SK-N-MC (cell line): Measurements from ENCODE around the gene ADAMTS19.

ENCODE experiments used
- DNase-seq: peaks from one replicate; pipeline ENCODE4 v3.0.0-alpha.2; 2011; ENCODE audit warnings: low read depth, low spot score
- H3K27ac ChIP-seq: fragments of 200-600 bp; sonication (generic); 2 replicates; pipeline ENCODE4 v1.5.1; 2016; ENCODE audit warnings: mixed run types
- H3K36me3 ChIP-seq: fragments of 200-600 bp; sonication (generic); 2 replicates; pipeline ENCODE4 v1.6.1; 2017; ENCODE audit warnings: antibody characterized with exemption, low read length, mixed read lengths; ENCODE audit not compliant: insufficient read depth
- H3K4me3 ChIP-seq: fragments of 200-600 bp; sonication (generic); 2 replicates; pipeline ENCODE4 v1.5.1; 2016
- H3K9ac ChIP-seq: fragments of 200-600 bp; sonication (generic); 2 replicates; pipeline ENCODE4 v1.8.0; 2017; ENCODE audit warnings: mixed run types, mixed read lengths; ENCODE audit not compliant: insufficient read length
- H3K9me3 ChIP-seq: fragments of 200-600 bp; sonication (generic); 2 replicates; pipeline ENCODE4 v1.6.1; 2017; ENCODE audit warnings: low read depth, mild to moderate bottlenecking, antibody characterized with exemption, low read length, moderate library complexity, mixed read lengths
- EZH2 ChIP-seq: fragments of 200-600 bp; sonication (generic); IDR thresholded peaks from one replicate; pipeline ENCODE4 v1.6.1; 2017; ENCODE audit warnings: antibody characterized with exemption
- FOXP2 ChIP-seq: optimal IDR thresholded peaks from 2 replicates; pipeline ENCODE3; 2011; ENCODE audit warnings: mild to moderate bottlenecking, moderate library complexity; ENCODE audit not compliant: insufficient read depth; ENCODE audit errors: extremely low read length, control extremely low read depth
- POLR2AphosphoS5 ChIP-seq: IDR thresholded peaks from 2 replicates; pipeline ENCODE4 v1.6.1; 2012; ENCODE audit warnings: mild to moderate bottlenecking, low read depth, low read length, borderline replicate concordance

Gene ADAMTS19

DNA sequence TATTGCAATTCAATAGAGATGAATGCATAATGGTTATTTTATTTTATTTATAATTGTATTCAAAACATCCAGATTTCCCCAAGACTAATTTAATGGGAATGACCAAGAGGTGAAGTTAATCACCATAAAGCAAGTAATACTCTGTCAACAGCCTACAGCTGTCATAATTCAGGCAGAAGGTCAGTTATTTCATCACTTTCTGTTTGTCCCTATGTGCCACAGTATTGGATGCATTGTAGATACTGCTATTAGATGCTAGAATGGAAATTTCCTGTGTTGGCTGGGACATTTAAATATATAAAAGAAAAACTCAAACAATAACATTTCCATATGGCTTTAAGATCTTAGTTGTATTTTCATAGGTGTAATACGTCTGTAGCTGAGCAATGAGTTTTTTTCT lies 231.1 kb downstream of the ADAMTS19 start:
- DNase-seq: no peak
- TF ChIP-seq POLR2AphosphoS5: no peak
- no peak for TF ChIP-seq FOXP2
- TF ChIP-seq EZH2: no peak

DNA sequence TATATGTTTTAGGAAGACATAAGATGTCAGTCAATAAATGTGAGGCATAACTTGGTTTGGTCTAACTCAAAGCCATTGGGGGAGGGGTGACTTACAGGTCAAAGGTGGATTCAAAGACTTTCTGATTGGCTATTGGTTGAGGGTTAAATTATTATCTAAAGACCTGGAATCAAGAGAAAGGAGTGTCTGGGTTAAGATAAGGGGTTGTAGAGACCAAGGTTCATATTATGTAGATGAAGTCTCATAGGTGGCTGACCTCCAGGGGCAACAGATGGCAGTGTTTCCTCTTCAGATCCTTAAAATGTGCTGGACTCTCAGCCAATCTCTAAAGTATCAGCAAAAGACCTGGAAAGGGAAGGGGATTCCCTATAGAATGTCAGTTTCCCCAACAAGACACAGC lies 236.5 kb downstream of the ADAMTS19 start:
- H3K9me3 ChIP-seq: no peaks in the 10 kb centered on the region
- TF ChIP-seq EZH2 (no peak), POLR2AphosphoS5 (no peak), FOXP2 (no peak)
- no peak for DNase-seq
- H3K4me3 ChIP-seq: no peak overlapping the region
- no peak overlapping the region for H3K27ac ChIP-seq
- no peak overlapping the region for H3K9ac ChIP-seq
- H3K36me3 ChIP-seq: no peaks in the 10 kb centered on the region

More for the DNA sequence above, 231.1 kb downstream of the ADAMTS19 start:
- Histone ChIP-seq H3K36me3 (no peaks in the 10 kb centered on the region), H3K9me3 (no peaks in the 10 kb centered on the region), H3K27ac (no peak overlapping the region), H3K4me3 (no peak overlapping the region), H3K9ac (no peak overlapping the region)

DNA sequence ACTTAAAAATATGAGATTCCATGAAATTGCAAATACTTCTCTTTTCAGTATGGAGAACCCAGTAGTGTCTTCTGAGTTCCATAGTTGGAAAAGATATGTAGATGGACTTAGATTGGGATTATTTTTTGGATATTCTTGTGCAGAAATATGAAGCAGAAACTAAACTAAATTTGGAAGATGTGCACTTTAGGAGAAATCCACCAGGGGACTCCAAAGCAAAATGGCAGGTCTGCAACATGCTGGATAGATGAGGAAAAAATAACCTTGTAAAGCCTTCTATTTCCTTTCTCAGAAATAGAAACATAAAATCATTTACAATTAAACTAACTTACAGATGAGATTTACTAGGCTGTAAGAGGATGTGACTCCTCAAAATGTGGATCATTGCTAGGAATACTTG lies 238.6 kb downstream of the ADAMTS19 start:
- no peak overlapping the region for H3K4me3 ChIP-seq
- no peaks in the 10 kb centered on the region for H3K36me3 ChIP-seq
- DNase-seq: no peak
- H3K9me3 ChIP-seq: no peaks in the 10 kb centered on the region
- H3K9ac ChIP-seq: no peak overlapping the region
- no peak overlapping the region for H3K27ac ChIP-seq
- TF ChIP-seq FOXP2: no peak

DNA sequence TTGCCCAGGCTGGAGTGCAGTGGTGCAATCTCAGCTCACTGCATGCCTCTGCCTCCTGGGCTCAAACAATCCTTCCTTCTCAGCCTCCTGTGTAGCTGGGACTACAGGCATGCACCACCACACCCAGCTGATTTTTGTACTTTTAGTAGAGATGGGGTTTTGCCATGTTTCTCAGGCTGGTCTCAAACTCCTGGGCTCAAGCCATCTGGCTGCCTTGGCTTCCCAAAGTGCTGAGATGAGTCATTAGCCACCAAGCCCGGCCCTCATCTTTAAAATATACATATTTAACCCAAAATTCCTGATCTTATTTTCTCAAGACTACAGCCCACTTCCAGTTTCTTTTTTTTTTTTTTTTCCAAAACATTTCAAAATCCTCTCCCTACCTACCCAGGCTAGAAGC lies 256.1 kb downstream of the ADAMTS19 start:
- Histone ChIP-seq H3K9ac (no peak overlapping the region), H3K36me3 (no peaks in the 10 kb centered on the region), H3K27ac (no peak overlapping the region), H3K4me3 (no peak overlapping the region), H3K9me3 (no peaks in the 10 kb centered on the region)
- no peak for DNase-seq
- TF ChIP-seq POLR2AphosphoS5 (no peak), EZH2 (no peak)

DNA sequence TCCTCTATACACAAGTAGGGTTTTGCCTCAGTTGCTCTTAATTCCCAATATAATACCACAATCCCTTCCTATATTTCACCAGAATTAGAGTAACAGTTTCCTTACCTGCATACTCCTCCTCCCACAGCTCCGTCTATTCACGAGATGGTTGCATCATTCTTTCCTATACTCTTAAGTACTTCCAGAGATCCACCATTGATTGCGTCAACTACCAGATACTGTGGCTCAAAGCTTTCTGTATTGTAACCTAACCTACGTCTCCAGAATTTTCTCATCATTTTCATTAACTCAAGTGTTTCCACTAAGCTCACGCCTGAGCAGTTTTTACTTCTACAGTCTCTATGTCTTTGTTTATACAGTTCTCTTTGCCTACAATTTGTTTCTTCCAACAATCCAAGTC lies 256.6 kb downstream of the ADAMTS19 start:
- H3K4me3 ChIP-seq: no peak overlapping the region
- H3K27ac ChIP-seq: no peak overlapping the region
- H3K9me3 ChIP-seq: no peaks in the 10 kb centered on the region
- H3K9ac ChIP-seq: no peak overlapping the region
- no peak for TF ChIP-seq FOXP2
- no peak for TF ChIP-seq POLR2AphosphoS5
- no peak for TF ChIP-seq EZH2
- DNase-seq: no peak
- no peaks in the 10 kb centered on the region for H3K36me3 ChIP-seq

DNA sequence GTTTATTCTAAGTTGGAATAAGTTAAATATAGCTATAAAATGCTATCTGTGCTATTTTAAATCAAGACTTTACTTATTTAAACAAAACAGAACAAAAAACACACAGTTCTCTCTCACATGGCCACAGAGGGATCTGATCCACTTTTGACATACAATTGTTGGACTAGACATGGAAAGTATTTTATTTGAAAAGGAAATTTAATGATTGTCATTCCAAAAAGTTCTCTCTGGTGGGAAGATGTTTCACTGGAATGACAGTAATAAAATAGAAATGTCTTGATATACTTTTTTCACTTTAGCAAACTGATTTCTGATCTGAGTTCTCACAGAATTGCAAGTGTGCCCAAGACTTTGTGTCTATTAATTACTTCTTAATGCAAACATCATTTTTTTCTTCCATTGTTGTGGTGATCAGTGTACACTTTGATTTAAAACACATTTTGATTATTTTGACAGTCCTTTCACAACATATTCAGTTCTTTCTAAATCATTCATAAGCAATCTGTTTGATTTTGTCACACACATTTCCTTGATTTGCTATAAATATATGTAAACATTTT lies 257.7 kb downstream of the ADAMTS19 start:
- H3K9ac ChIP-seq: no peak overlapping the region
- DNase-seq: no peak
- TF ChIP-seq FOXP2: no peak
- no peak for TF ChIP-seq EZH2
- TF ChIP-seq POLR2AphosphoS5: no peak
- H3K9me3 ChIP-seq: no peaks in the 10 kb centered on the region
- H3K27ac ChIP-seq: no peak overlapping the region
- H3K36me3 ChIP-seq: no peaks in the 10 kb centered on the region
- no peak overlapping the region for H3K4me3 ChIP-seq

DNA sequence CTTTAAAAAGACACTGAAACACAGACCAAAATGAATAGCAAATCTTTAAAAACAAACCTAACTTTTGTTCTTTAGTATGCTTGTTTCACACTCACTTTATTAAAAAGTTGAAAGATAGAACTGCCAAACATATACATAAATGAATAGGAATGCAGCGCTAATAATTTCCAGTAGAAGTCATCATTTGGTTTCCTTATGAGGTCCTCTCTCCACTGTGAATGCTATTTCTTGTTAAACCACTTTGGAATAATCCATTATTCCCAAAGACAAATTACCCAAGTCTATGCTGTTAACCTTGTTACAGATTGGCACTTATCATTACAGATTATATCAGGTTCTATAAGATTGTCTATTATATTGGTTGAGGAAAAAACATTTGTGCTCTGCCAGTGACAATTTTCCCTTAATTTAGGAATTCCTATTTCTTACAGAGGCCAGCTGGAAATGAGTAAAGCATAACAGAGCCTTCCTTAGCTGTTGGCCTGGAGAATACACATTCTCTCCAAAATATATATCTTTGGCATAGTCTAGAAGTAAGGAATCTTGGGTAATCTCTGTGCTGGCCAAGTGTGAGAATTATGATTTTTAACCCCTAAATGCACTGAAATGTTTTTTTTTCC lies 258.5 kb downstream of the ADAMTS19 start:
- TF ChIP-seq EZH2 (no peak), POLR2AphosphoS5 (no peak), FOXP2 (no peak)
- Histone ChIP-seq H3K36me3 (no peaks in the 10 kb centered on the region), H3K9me3 (no peaks in the 10 kb centered on the region), H3K4me3 (no peak overlapping the region), H3K9ac (no peak overlapping the region), H3K27ac (no peak overlapping the region)
- DNase-seq: no peak

DNA sequence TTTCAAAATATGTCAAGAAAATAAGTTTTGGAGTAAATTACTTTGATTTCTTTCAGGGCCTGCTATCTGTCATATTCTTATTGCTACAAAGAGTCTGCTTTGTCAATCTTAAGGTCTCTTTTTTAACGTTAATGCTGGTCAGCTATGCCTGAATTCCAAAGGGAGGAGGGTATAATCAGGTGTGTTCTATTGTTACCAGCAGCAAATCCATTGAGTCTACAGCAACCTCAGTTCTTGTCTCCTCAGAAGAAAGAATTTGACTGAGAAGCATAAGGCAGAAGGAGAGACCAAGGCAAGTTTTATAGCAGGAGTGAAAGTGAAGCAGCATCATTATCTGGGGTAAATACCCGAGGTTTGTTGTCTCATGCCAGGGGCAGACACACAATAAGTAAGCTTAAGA lies 264.1 kb downstream of the ADAMTS19 start:
- Histone ChIP-seq H3K9me3 (no peaks in the 10 kb centered on the region), H3K9ac (no peak overlapping the region), H3K27ac (no peak overlapping the region), H3K36me3 (no peaks in the 10 kb centered on the region), H3K4me3 (no peak overlapping the region)
- no peak for DNase-seq
- TF ChIP-seq EZH2 (no peak), POLR2AphosphoS5 (no peak), FOXP2 (no peak)

DNA sequence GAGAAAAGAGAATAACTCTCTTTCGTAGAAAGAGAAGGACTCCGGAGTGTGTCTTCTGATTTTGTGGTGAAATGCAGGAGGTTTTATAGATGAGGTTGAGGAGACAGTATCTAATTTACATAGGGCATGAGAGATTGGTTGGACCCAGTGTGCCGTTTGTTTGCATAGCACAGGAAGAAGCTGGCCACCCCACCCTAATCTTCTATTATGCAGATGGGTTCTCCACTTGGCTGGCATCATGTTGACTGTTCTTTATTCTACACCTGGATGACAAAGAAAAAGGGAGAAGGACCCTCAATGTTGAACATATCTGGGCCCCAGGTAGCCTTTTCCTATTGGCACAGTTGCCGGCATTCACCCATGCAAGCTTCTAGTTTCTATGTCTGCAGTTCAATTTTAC lies 264.5 kb downstream of the ADAMTS19 start:
- H3K27ac ChIP-seq: no peak overlapping the region
- TF ChIP-seq FOXP2 (no peak), EZH2 (no peak), POLR2AphosphoS5 (no peak)
- H3K4me3 ChIP-seq: no peak overlapping the region
- H3K9me3 ChIP-seq: no peaks in the 10 kb centered on the region
- DNase-seq: no peak
- no peak overlapping the region for H3K9ac ChIP-seq
- H3K36me3 ChIP-seq: no peaks in the 10 kb centered on the region
